HG02623 (cell line): Measurements from ENCODE around the gene ZFP91.

Source experiments
- ATAC-seq: cut with Tn5 transposase; IDR thresholded peaks from one replicate; pipeline ENCODE4 v1.9.1; 2021; ENCODE audit warnings: moderate library complexity; ENCODE audit not compliant: unreplicated experiment

ZFP91 gene

GRCh38 chr11:58659404-58659803 is 80.5 kb downstream of the ZFP91 start:
- ATAC-seq, result no peak

- no peak for ATAC-seq
These were observed 81.2 kb downstream of the ZFP91 start for GRCh38 chr11:58659910-58660570.
